Right cardiac atrium (tissue), 5 donors: ENCODE results near the gene GALNT4. TPM values are rescaled to one million over a fixed set of nuclear protein-coding genes. Genes with fewer than 3 reads are reported as not detected.

ENCODE experiments used
- ATAC-seq, 2 donors: fragments of 200-7000 bp; cut with Tn5 transposase; one replicate each; pipeline versions ENCODE4 v1.8.0 to v1.9.1; 2020; ENCODE audit warnings: moderate library complexity in 2 of 2, mild to moderate bottlenecking in 1 of 2
- DNase-seq, 3 donors: peaks; one replicate each; pipeline ENCODE4 v3.0.0-alpha.2; 2020
- H3K27ac ChIP-seq: one replicate; pipeline ENCODE4 v1.5.1; 2013; ENCODE audit warnings: mild to moderate bottlenecking, low read length, control low read depth, moderate library complexity
- H3K27me3 ChIP-seq: one replicate; pipeline ENCODE4 v1.6.1; 2013; ENCODE audit not compliant: control insufficient read depth, insufficient read depth
- H3K4me1 ChIP-seq: one replicate; pipeline ENCODE4 v1.6.1; 2013; ENCODE audit warnings: low read length; ENCODE audit not compliant: control insufficient read depth, insufficient read depth
- H3K4me3 ChIP-seq: one replicate; pipeline ENCODE4 v1.5.1; 2013; ENCODE audit warnings: low read length, control low read depth
- H3K9me3 ChIP-seq: one replicate; pipeline ENCODE4 v1.6.1; 2013; ENCODE audit warnings: low read length; ENCODE audit not compliant: control insufficient read depth
- WGBS: extraction: QIAGEN DNeasy Blood & Tissue Kit; methylation state at CpG from one replicate; pipeline ENCODE4 v1.1.7; 2013; 5-methylcytosine and 5-hydroxymethylcytosine counted together
- intact Hi-C, 4 donors: fragments of 100-400 bp; cut with DNase I; formaldehyde crosslinking; loops; one replicate each; pipeline versions ENCODE4 v1.11.0 to v1.14.0; 2022 to 2023
- polyA plus RNA-seq: library from polyadenylated mRNA; stranded (reverse); fragments of 200-250 nt; gene quantifications from one replicate; pipeline ENCODE4 v1.2.3, GENCODE V29; 2013
- total RNA-seq, 4 donors: library from RNA; stranded (reverse); fragmentation: NEBNext Ultra II Directional; extraction: Animal tissue kit (Norgen Biotek cat#: 25700); gene quantifications; one replicate each; pipeline ENCODE4 v1.2.1, GENCODE V29; 2021
- donor health status: healthy with polysubstance abuse.
- donor health status: DM: no; HTN: yes; CAD: no.
- donor health status: DM: no; HTN: no; CAD: no.
- donor health status: DM: no; HTN: yes; CAD: no; lungs with severe emphysema.
- donor health status: DM: yes; HTN: yes; CAD: no.

GALNT4 gene
- total and polyA plus RNA-seq, 5 donors, result 2.5 to 5.2 (median 3.9) TPM

DNA sequence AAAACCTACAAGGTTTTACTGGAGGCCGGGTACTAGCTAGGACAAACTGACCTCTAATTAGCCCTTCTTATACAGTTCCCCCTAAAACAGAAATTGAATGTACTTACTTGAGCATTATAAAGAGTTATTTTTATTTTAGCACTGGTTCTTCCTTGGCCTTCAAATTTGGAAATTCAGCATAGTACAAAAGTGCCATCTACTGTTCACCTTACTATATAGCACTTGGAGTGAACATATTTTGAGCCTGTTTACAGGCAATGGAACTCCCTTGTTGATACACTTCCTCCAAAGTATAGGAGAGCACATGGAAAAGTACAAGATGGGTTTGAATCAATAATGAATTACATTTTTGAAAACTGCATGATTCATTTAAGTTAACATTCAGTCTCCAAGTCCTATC, 5.1 kb upstream of the GALNT4 start:
- H3K27me3 ChIP-seq, result no peaks in the 10 kb centered on the region
- H3K27ac ChIP-seq, result no peak overlapping the region
- 41% methylated on average over 1 of the region's 1 CpG for WGBS
- DNase-seq (no peak), ATAC-seq (no peak)
- no peak overlapping the region for H3K4me3 ChIP-seq
- no peaks in the 10 kb centered on the region for H3K4me1 ChIP-seq
- no peaks in the 10 kb centered on the region for H3K9me3 ChIP-seq
- intact Hi-C loops, result loop anchor here (2.0 to 10.0 kb wide), 6 partner anchors 57 to 513 kb away; partner anchors contain the start of gene DUSP6 (in 1 of the 4)

DNA sequence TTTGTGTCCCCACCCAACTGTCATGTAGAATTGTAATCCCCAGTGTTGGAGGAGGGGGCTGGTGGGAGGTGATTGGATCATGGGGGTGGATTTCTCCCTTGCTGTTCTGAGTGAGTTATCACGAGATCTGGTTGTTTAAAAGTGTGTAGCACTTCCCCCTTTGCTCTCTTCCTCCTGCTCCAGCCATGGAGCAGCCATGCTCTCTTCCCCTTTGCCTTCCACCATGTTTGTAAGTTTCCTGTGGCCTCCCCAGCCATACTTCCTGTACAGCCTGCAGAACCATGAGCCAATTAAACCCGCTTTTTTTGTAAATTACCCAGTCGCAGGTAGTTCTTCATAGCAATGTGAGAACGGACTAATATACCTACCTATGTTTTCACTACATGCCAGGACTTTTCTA, 3.8 kb upstream of the GALNT4 start:
- Histone ChIP-seq H3K27ac (no peak overlapping the region), H3K4me1 (peaks cover 3% of the 10 kb centered on the region), H3K27me3 (no peaks in the 10 kb centered on the region), H3K9me3 (no peaks in the 10 kb centered on the region), H3K4me3 (no peak overlapping the region)
- DNase-seq, result no peak
- WGBS, result 72% methylated on average over 4 of the region's 4 CpGs
- ATAC-seq, result no peak
- intact Hi-C loops, result loop anchor here (2.0 to 10.0 kb wide), 6 partner anchors 56 to 512 kb away; partner anchors contain the start of gene DUSP6 (in 1 of the 4)

DNA sequence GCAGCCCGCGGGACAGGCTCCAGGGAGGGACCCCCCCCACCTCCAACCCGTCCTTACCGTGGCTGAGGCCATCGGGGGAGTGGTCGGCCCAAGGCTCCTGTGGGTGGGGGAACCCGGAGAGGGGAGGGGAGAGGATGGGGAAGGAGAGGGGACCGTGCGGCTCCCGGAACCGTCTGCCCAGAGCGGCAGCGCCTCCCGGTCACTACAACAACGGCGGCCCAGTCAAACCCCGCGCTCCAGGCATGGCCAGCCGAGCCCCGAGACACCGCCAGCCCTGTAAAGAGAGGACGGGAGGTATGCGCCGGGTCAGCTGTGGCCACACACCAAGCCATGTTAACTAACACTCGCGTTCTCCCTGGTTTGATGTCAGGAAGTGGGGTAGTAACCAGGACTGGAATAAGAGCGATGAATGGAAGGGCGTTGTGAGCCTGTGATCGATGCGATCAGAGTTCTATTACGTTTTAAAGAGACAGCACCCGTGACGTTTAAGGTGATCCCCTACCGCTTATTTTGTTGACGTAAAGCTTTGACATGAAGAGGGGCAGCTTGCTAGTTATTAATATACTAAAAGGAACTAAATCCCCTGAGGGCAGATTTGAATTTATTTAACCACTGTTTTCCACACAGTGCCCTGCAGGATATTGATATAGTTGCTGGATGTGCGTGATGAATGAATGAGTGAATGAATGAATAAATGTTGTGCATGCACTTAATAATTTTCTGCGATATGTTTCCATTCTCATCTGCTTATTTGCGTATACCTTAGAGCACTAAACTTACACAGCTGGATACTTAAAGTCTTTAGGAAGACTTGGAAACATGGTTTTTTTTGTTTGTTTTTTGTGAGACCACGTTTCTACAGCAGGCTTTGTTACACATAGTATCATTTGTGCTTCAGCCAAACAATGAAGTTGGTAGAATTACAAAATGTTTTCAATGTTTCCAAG, 1.5 kb upstream of the GALNT4 start, which contains the start of gene POC1B:
POC1B (minus strand) TSS at position 224 of the 947 bp plus-strand sequence; CDS start at position 72, 152 bp downstream.
- Histone ChIP-seq H3K9me3 (no peaks in the 10 kb centered on the region), H3K4me3 (peak within 1 kb of the TSS; percentile 95), H3K27me3 (no peaks in the 10 kb centered on the region), H3K4me1 (peaks cover 3% of the 10 kb centered on the region), H3K27ac (peak within 1 kb of the TSS; percentile 92)
- DNase-seq (peak; percentile 82 to 92 (median 91)), ATAC-seq (peak; percentile 93 to 94)
- WGBS, result 2% methylated on average over 39 of the region's 39 CpGs
- intact Hi-C loops, result loop anchor here (2.0 to 10.0 kb wide), 6 partner anchors 54 to 504 kb away; partner anchors contain the start of gene DUSP6 (in 1 of the 4)

DNA sequence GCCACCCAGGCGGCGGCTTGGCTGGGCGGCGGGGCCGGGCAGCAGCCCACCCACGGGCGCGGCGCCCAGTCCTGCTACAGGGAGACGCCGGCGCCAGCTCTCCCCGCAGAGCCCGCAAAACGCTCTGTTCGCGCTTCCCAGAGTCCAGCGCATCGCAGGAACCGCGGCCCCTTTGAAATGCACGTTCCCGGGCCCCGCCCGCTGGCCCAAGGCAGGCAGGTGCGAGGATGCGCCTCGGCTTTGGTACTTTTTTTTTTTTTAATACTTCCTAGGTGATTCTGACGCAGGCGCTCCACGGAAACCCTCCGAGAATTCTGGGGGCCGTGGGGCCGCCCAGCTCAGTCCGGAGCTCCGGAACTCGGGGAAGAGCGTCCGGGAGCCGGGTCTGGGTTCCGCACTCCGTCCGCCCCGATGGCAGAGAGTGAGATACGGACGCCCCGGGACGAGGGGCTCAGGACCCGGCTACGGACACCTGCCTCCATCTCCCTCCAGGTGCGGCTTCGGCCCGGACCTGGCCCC, 768 bp upstream of the GALNT4 start:
- ATAC-seq (peak; percentile 42 to 60), DNase-seq (peak; percentile 42 to 77 (median 76))
- peak overlapping the region; percentile 95 for H3K4me3 ChIP-seq
- peak overlapping the region; percentile 92 for H3K27ac ChIP-seq
- H3K4me1 ChIP-seq, result peaks cover 3% of the 10 kb centered on the region
- intact Hi-C loops, result loop anchor here (2.0 to 10.0 kb wide), 6 partner anchors 53 to 503 kb away; partner anchors contain the start of gene DUSP6 (in 1 of the 4)
- H3K27me3 ChIP-seq, result no peaks in the 10 kb centered on the region
- WGBS, result under 1% methylated on average over 53 of the region's 53 CpGs
- H3K9me3 ChIP-seq, result no peaks in the 10 kb centered on the region

DNA sequence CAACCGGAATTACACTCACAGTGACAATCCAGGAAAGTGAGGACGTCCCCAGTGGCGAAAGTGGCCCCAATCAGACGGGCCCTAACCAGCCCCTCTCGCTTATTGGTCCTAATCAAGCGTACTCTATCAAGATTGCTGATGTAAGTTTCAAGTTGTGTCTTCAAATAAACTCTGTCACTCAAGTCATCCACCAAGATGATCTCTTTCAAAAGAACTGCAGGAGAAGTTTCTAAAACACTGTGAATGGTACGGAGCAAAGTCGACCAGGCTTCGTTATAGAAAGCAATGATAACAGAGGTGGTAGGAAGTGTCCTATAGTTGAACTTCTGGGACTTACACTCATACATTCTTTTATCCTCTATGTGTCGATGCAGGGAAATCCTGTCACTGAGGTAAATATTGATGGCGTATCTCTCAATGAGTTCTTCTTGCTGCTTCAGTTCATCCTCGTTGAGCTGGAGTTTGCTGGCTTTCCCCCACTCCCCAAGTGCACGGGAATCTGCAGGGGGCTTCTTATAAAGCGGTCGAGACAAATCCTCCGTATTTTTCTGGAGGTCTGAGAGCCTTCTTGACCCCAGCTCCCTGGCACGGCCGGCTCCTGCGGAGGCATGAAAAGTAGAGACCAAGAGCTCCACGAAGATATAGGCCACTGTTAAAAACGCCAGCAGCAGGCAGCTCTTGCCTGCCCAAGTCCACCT, 604 bp downstream of the GALNT4 start:
- 18% methylated on average over 21 of the region's 21 CpGs for WGBS
- H3K4me1 ChIP-seq, result peaks cover 3% of the 10 kb centered on the region
- peak overlapping the region; percentile 76 for H3K27ac ChIP-seq
- peak overlapping the region; percentile 95 for H3K4me3 ChIP-seq
- H3K9me3 ChIP-seq, result no peaks in the 10 kb centered on the region
- no peak for ATAC-seq
- intact Hi-C loops, result loop anchor here in 3 of 4 donors (2.0 to 10.0 kb wide), 5 partner anchors 42 to 499 kb away; partner anchors contain the start of gene DUSP6 (in 1 of the 3)
- no peaks in the 10 kb centered on the region for H3K27me3 ChIP-seq
- DNase-seq, result no peak

DNA sequence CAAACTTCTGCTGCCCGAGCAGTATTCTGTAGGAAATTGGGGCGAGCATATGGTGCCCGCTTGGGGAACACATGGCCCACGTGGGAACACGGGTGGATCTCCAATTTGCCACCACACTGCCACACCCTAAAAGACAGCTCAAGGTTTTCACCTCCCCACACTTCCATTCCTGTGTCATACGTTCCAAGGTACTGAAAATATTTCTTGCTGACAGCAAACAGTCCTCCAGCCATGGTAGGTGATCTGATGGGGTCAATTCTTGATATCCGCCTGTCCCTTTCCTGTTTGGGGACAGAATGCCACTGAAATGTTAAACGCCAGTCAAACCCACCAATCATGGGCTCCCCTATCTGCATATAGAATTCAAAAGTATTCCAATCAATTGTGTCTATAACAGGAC, 1.2 kb downstream of the GALNT4 start:
- H3K4me1 ChIP-seq, result peaks cover 3% of the 10 kb centered on the region

DNA sequence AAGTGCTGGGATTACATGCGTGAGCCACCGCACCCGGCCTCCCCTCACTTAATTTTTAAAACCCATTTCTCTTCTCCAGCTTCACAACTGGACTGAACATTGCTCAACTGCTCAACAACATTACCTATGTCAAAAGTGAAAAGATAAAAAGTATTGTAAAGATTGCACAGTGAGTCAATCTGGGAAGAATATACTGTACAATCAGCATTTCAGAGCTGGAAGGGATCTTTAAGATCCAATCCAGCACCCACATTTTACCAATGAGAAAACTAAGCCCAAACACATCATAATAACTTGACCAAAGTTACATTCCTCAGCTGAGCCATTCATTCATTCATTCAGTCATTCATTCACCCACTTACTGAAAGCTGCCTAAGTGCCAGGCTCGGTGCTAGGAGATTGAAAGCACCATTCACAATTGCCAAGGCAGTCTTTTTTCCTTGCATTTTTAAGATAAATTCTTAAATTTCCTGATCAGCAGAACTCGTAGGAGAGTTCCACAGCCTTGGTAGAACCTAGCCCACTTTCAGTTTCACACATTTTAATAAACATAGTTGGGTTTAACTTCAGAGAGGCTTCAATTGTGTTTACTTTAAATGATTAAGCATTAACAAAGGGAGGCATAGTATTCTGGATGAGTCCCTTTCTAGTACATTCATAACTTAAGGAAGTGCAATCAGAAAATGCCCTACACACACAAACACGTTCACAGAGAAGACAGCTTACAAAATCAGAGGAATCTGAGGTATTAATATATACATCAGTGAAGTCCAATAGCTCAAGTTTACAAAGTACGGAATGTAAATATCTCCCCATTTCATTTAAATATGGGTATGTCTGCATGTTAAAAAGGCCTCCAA, 3.0 kb downstream of the GALNT4 start:
- Histone ChIP-seq H3K9me3 (no peaks in the 10 kb centered on the region), H3K4me3 (peak overlapping the region; percentile 8), H3K27ac (no peak overlapping the region), H3K27me3 (no peaks in the 10 kb centered on the region), H3K4me1 (peaks cover 3% of the 10 kb centered on the region)
- ATAC-seq, result no peak
- intact Hi-C loops, result loop anchor here in 2 of 4 donors (5.0 to 10.0 kb wide), 4 partner anchors 39 to 497 kb away; partner anchors contain the start of gene DUSP6 (in 1 of the 2)
- DNase-seq, result no peak
- 80% methylated on average over 7 of the region's 7 CpGs for WGBS

More for the DNA sequence above, 1.2 kb downstream of the GALNT4 start:
- Histone ChIP-seq H3K27ac (no peak overlapping the region), H3K9me3 (no peaks in the 10 kb centered on the region), H3K4me3 (peak overlapping the region; percentile 95), H3K27me3 (no peaks in the 10 kb centered on the region)
- ATAC-seq (no peak), DNase-seq (no peak)
- WGBS, result 85% methylated on average over 8 of the region's 8 CpGs
- intact Hi-C loops, result loop anchor here in 2 of 4 donors (5.0 to 10.0 kb wide), 4 partner anchors 41 to 499 kb away; partner anchors contain the start of gene DUSP6 (in 1 of the 2)

DNA sequence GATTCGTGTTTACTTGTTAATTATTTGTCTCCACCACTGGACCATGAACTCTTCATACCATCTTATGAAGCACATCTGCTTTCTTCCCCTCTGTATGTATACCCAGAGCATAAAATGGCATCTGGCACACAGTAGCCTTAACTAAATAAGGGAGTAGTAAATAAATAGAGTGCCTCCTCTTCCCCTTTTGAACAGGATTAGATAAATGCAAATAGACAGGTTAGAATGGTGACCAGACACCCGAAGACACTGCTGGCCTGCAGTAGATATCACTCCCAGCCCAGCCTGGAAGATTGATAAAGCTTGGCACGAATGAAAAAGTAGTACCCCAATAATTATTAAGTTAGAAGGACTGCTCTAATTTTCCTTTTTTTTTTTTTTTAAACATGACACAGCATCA, 6.9 kb downstream of the GALNT4 start:
- Histone ChIP-seq H3K27ac (no peak overlapping the region), H3K9me3 (no peaks in the 10 kb centered on the region), H3K4me3 (no peak overlapping the region), H3K4me1 (peaks cover 8% of the 10 kb centered on the region), H3K27me3 (no peaks in the 10 kb centered on the region)
- DNase-seq, result no peak
- intact Hi-C loops, result loop anchor here in 1 of 4 donors (5.0 kb wide), 1 partner anchor 495 kb away; no protein-coding TSS in a partner anchor
- 73% methylated on average over 3 of the region's 3 CpGs for WGBS
- ATAC-seq, result no peak

DNA sequence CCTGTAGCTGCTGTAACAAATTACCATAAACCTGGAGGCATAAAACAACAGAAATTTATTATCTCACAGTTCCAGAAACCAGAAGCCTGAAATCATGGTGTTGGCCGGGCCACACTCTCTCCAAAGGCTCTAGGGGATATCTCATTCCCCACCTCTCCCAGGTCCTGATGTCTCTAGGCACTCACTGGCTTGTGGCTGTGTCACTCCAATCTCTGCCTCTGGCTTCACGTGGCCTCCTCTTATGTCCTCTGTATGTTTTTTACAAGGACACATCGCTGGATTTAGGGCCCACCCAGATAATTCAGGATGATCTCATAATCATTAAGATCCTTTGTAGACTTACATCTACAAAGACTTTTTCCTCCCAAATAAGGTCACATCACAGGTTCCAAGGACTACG, 8.0 kb downstream of the GALNT4 start:
- ATAC-seq (no peak), DNase-seq (no peak)
- no peaks in the 10 kb centered on the region for H3K27me3 ChIP-seq
- H3K9me3 ChIP-seq, result no peaks in the 10 kb centered on the region
- WGBS, result 86% methylated on average over 4 of the region's 4 CpGs
- H3K4me3 ChIP-seq, result no peak overlapping the region
- no peak overlapping the region for H3K27ac ChIP-seq
- peaks cover 8% of the 10 kb centered on the region for H3K4me1 ChIP-seq
- intact Hi-C loops, result loop anchor here in 1 of 4 donors (5.0 kb wide), 1 partner anchor 494 kb away; no protein-coding TSS in a partner anchor
